GM12878 (cell line): ENCODE measurements around the gene ZNF613. TPM values are rescaled to one million over a fixed set of nuclear protein-coding genes. Genes with fewer than 3 reads are reported as not detected.
A peak's percentile ranks its signal among the peaks of the same experiment; 100 is the strongest.

Source experiments
- BCL11A ChIP-seq: IDR thresholded peaks from 2 replicates; pipeline ENCODE4 v1.6.1; 2011; ENCODE audit warnings: low read depth, low read length
- CHD4 ChIP-seq: fragments of 200-600 bp; sonication (generic); IDR thresholded peaks from 2 replicates; pipeline ENCODE4 v1.6.1; 2016; ENCODE audit warnings: mild to moderate bottlenecking
- EP300 ChIP-seq, 2 experiments: fragments of 150-350 bp in 1 of 2; IDR thresholded peaks; 2 replicates each; pipeline ENCODE4 v1.6.1; 2011 to 2012; ENCODE audit warnings: low read depth in 2 of 2, low read length in 2 of 2, borderline replicate concordance in 1 of 2, improper control_type of control experiment in 1 of 2, inconsistent platforms in 1 of 2; ENCODE audit not compliant: control insufficient read depth in 1 of 2
- ESRRA ChIP-seq: IDR thresholded peaks from 2 replicates; pipeline ENCODE4 v1.6.1; 2012; ENCODE audit warnings: mild to moderate bottlenecking, low read length, improper control_type of control experiment
- EZH2 ChIP-seq: IDR thresholded peaks from 2 replicates; pipeline ENCODE4 v1.6.1; 2012; ENCODE audit warnings: low read depth, mild to moderate bottlenecking, control low read depth, inconsistent platforms, low read length, borderline replicate concordance; ENCODE audit not compliant: control insufficient read depth
- KLF5 ChIP-seq: fragments of 450-650 bp; IDR thresholded peaks from 2 replicates; pipeline ENCODE4 v1.6.1; 2014; ENCODE audit warnings: mild to moderate bottlenecking; ENCODE audit not compliant: partially characterized antibody
- MXI1 ChIP-seq: fragments of 150-350 bp; IDR thresholded peaks from 2 replicates; pipeline ENCODE4 v1.6.1; 2011; ENCODE audit warnings: low read depth, mild to moderate bottlenecking, inconsistent platforms, low read length, improper control_type of control experiment
- NFIC ChIP-seq: IDR thresholded peaks from 2 replicates; pipeline ENCODE4 v1.6.1; 2012; ENCODE audit warnings: low read depth, mild to moderate bottlenecking, inconsistent platforms, low read length, moderate library complexity
- NFYB ChIP-seq: IDR thresholded peaks from 2 replicates; pipeline ENCODE4 v1.6.1; 2011; ENCODE audit warnings: low read depth, mild to moderate bottlenecking, low read length, improper control_type of control experiment, moderate library complexity; ENCODE audit not compliant: insufficient read depth
- NRF1 ChIP-seq: conservative IDR thresholded peaks from 2 replicates; pipeline ENCODE4 v1.6.1; 2011; ENCODE audit warnings: mild to moderate bottlenecking, low read depth, low read length, improper control_type of control experiment
- POLR2AphosphoS5 ChIP-seq: IDR thresholded peaks from 2 replicates; pipeline ENCODE4 v1.6.1; 2011; ENCODE audit warnings: mild to moderate bottlenecking, low read length, inconsistent platforms
- SMC3 ChIP-seq: IDR thresholded peaks from 2 replicates; pipeline ENCODE4 v1.6.1; 2011; ENCODE audit warnings: low read length, improper control_type of control experiment, borderline replicate concordance
- TAF1 ChIP-seq: IDR thresholded peaks from 2 replicates; pipeline ENCODE4 v1.6.1; 2011; ENCODE audit warnings: mild to moderate bottlenecking, low read depth, low read length, borderline replicate concordance
- TARDBP ChIP-seq: IDR thresholded peaks from 2 replicates; pipeline ENCODE4 v1.6.1; 2016; ENCODE audit warnings: borderline replicate concordance
- TBL1XR1 ChIP-seq: IDR thresholded peaks from 2 replicates; pipeline ENCODE4 v1.6.1; 2012; ENCODE audit warnings: low read depth, low read length, improper control_type of control experiment
- ZSCAN29 ChIP-seq: fragments of 450-650 bp; IDR thresholded peaks from 2 replicates; pipeline ENCODE4 v1.6.1; 2017; ENCODE audit warnings: mild to moderate bottlenecking, moderate library complexity
- polyA plus RNA-seq, 11 experiments: library from polyadenylated mRNA; depleted of rRNA in 4 of 11; unstranded in 6 of 11; stranded (reverse) in 5 of 11; fragments of >200 nt; fragmentation: Nextera tagmentation in 4 of 11; fragmentation: Illumina TruSeq in 1 of 11; extraction: Ambion mirVana in 4 of 11; extraction: Trizol in 1 of 11; gene quantifications; 1 replicate in 1 of 11; 2 replicates in 10 of 11; pipeline versions ENCODE4 v1.2.1 to v1.2.3, GENCODE V29; 2011 to 2016; ENCODE audit warnings: inconsistent platforms in 2 of 11, missing spikeins in 2 of 11, low read depth in 1 of 11
- total RNA-seq, 4 experiments: library from RNA; depleted of rRNA in 3 of 4; stranded (reverse); fragments of >200 nt in 3 of 4; fragmentation: Illumina TruSeq in 1 of 4; extraction: Trizol in 1 of 4; gene quantifications; 2 replicates each; pipeline versions ENCODE4 v1.2.1 to v1.2.3, GENCODE V29; 2013 to 2021
- TF ChIP-seq, protein P1 (sequence below): fragments of 150-350 bp; IDR thresholded peaks from 2 replicates; pipeline ENCODE4 v1.6.1; 2016; ENCODE audit warnings: low read depth, low read length
- TF ChIP-seq, protein P2 (sequence below): fragments of 450-650 bp; IDR thresholded peaks from 2 replicates; pipeline ENCODE4 v1.6.1; 2017; ENCODE audit warnings: low read depth, mild to moderate bottlenecking, moderate library complexity
- TF ChIP-seq, protein P3 (sequence below): fragments of 450-650 bp; IDR thresholded peaks from 2 replicates; pipeline ENCODE4 v1.6.1; 2018; ENCODE audit warnings: mild to moderate bottlenecking, low read depth, moderate library complexity; ENCODE audit not compliant: partially characterized antibody

The ZNF613 gene
- total and polyA plus RNA-seq, 10 of the 15 experiments (the other 5 are each of a cell fraction or from before 2014, with no cell fraction given), result 3.3 to 7.8 (median 5.0) TPM

DNA sequence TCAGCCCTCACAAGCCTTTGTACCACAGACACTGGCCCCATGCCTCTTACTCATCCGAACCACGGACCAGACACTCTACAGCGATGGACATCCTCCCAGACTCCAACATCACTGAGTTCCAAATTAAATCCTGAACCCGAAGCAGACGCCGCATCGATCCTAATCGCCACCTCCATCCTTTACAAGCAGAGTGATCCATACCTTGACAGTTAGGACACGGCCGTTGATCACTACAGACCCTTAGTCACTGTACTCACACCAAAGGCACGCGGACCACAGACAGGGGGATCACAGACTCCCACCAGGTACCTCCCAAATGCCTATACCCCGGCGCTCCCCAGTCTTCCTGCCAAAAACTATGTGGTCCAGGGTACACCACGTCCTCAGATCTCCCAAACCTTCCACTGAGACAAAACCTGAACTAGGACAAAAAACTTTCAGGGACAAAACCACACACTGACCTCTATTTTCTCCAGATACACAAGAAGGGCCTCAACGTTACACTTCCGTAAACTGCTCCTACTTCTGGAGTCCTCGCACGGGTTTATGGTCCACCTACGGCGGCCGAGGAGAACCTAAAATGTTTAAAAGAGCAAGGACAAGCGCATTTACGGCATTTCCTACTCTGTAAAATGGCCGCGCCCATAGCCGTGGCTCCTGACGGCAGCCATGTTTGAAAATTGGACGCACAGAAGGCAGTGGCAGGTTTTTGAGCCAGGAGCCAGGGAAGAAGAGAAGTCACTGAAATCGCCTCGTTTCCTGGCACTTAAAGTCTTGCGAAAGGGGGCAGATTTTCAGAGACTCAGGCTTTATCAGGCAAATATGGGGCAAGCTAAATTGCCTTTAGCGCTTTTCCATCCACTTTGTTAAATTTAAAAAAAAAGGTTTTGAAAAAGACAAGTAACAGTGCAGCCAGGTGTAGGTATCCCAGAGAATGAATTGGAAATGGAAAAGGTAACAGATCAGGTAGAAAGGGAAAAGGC, 59.3 kb downstream of the ZNF613 start, which contains the start of gene ZNF350 (continued):
- TF ChIP-seq, protein P1, sequence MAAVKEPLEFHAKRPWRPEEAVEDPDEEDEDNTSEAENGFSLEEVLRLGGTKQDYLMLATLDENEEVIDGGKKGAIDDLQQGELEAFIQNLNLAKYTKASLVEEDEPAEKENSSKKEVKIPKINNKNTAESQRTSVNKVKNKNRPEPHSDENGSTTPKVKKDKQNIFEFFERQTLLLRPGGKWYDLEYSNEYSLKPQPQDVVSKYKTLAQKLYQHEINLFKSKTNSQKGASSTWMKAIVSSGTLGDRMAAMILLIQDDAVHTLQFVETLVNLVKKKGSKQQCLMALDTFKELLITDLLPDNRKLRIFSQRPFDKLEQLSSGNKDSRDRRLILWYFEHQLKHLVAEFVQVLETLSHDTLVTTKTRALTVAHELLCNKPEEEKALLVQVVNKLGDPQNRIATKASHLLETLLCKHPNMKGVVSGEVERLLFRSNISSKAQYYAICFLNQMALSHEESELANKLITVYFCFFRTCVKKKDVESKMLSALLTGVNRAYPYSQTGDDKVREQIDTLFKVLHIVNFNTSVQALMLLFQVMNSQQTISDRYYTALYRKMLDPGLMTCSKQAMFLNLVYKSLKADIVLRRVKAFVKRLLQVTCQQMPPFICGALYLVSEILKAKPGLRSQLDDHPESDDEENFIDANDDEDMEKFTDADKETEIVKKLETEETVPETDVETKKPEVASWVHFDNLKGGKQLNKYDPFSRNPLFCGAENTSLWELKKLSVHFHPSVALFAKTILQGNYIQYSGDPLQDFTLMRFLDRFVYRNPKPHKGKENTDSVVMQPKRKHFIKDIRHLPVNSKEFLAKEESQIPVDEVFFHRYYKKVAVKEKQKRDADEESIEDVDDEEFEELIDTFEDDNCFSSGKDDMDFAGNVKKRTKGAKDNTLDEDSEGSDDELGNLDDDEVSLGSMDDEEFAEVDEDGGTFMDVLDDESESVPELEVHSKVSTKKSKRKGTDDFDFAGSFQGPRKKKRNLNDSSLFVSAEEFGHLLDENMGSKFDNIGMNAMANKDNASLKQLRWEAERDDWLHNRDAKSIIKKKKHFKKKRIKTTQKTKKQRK, result no peak
- TF ChIP-seq EP300 (IDR thresholded peaks at IDR 0.05; ENCODE audit: borderline replicate concordance in 1 of 2, control insufficient read depth in 1 of 2, low read depth in 2 of 2, low read length in 2 of 2), result no peak
- TF ChIP-seq POLR2AphosphoS5, result peak; percentile 83
- TF ChIP-seq TBL1XR1, result peak; percentile 41; the same call in 1 of the 2 replicates
- TF ChIP-seq NRF1, result no peak
- no peak for TF ChIP-seq SMC3
- peak; percentile 55 for TF ChIP-seq KLF5
- no peak for TF ChIP-seq BCL11A
- TF ChIP-seq NFYB, result no peak
- no peak for TF ChIP-seq ZSCAN29
- no peak for TF ChIP-seq CHD4
- peak; percentile 63; the same call in 1 of the 2 replicates for TF ChIP-seq TAF1
- TF ChIP-seq NFIC, result no peak
- TF ChIP-seq, protein P2, sequence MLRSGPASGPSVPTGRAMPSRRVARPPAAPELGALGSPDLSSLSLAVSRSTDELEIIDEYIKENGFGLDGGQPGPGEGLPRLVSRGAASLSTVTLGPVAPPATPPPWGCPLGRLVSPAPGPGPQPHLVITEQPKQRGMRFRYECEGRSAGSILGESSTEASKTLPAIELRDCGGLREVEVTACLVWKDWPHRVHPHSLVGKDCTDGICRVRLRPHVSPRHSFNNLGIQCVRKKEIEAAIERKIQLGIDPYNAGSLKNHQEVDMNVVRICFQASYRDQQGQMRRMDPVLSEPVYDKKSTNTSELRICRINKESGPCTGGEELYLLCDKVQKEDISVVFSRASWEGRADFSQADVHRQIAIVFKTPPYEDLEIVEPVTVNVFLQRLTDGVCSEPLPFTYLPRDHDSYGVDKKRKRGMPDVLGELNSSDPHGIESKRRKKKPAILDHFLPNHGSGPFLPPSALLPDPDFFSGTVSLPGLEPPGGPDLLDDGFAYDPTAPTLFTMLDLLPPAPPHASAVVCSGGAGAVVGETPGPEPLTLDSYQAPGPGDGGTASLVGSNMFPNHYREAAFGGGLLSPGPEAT, result peak; percentile 78
- no peak; the same call in 1 of the 2 replicates for TF ChIP-seq ESRRA
- peak; percentile 76; the same call in 1 of the 2 replicates for TF ChIP-seq MXI1
- TF ChIP-seq EZH2, result no peak
- TF ChIP-seq TARDBP, result 0 out of 2 replicates have a peak, but pooled peaks have one; percentile 54
- TF ChIP-seq, protein P3, sequence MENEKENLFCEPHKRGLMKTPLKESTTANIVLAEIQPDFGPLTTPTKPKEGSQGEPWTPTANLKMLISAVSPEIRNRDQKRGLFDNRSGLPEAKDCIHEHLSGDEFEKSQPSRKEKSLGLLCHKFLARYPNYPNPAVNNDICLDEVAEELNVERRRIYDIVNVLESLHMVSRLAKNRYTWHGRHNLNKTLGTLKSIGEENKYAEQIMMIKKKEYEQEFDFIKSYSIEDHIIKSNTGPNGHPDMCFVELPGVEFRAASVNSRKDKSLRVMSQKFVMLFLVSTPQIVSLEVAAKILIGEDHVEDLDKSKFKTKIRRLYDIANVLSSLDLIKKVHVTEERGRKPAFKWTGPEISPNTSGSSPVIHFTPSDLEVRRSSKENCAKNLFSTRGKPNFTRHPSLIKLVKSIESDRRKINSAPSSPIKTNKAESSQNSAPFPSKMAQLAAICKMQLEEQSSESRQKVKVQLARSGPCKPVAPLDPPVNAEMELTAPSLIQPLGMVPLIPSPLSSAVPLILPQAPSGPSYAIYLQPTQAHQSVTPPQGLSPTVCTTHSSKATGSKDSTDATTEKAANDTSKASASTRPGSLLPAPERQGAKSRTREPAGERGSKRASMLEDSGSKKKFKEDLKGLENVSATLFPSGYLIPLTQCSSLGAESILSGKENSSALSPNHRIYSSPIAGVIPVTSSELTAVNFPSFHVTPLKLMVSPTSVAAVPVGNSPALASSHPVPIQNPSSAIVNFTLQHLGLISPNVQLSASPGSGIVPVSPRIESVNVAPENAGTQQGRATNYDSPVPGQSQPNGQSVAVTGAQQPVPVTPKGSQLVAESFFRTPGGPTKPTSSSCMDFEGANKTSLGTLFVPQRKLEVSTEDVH, result no peak
